Activated T-helper 17 cell treated with anti-CD3 and anti-CD28 coated beads, Interleukin-2, amount 50 U/mL, for 72 hours (primary cell): ENCODE results near the gene OPHN1. TPM values are rescaled to one million over a fixed set of nuclear protein-coding genes. Genes with fewer than 3 reads are reported as not detected.
A peak's percentile ranks its signal among the peaks of the same experiment; 100 is the strongest.

ENCODE experiments used
- ATAC-seq: fragments of 150-1000 bp; cut with Tn5 transposase; replicated peaks from 2 replicates; pipeline ENCODE4 v1.10.0; 2021; ENCODE audit warnings: mild to moderate bottlenecking, moderate library complexity
- H3K27ac Mint-ChIP-seq: one replicate; pipeline ENCODE4 v1.8.0; 2022; ENCODE audit warnings: mixed read lengths
- H3K27me3 Mint-ChIP-seq: one replicate; pipeline ENCODE4 v1.8.0; 2022; ENCODE audit warnings: mixed read lengths
- H3K36me3 Mint-ChIP-seq: one replicate; pipeline ENCODE4 v1.8.0; 2022; ENCODE audit warnings: low read depth, mild to moderate bottlenecking, mixed read lengths
- H3K4me1 Mint-ChIP-seq: one replicate; pipeline ENCODE4 v1.8.0; 2022; ENCODE audit warnings: mixed read lengths
- H3K4me3 Mint-ChIP-seq: one replicate; pipeline ENCODE4 v1.8.0; 2022; ENCODE audit warnings: mild to moderate bottlenecking, mixed read lengths
- H3K9me3 Mint-ChIP-seq: one replicate; pipeline ENCODE4 v1.8.0; 2022; ENCODE audit warnings: mixed read lengths
- total RNA-seq, 2 donors: library from RNA; stranded (reverse); gene quantifications; one replicate each; pipeline ENCODE4 v1.2.3, GENCODE V29; 2022

OPHN1 gene
- total RNA-seq, 2 donors from 2014 or later, result 0.22 to 0.95 TPM

GRCh38 chrX:68203646-68204045 is 229.6 kb downstream of the OPHN1 start:
- no peak overlapping the region for H3K27ac Mint-ChIP-seq
- H3K36me3 Mint-ChIP-seq, result no peaks in the 10 kb centered on the region
- H3K9me3 Mint-ChIP-seq, result no peaks in the 10 kb centered on the region
- H3K4me1 Mint-ChIP-seq, result no peaks in the 10 kb centered on the region
- no peak overlapping the region for H3K4me3 Mint-ChIP-seq
- no peak for ATAC-seq
- H3K27me3 Mint-ChIP-seq, result no peaks in the 10 kb centered on the region

- H3K36me3 Mint-ChIP-seq, result no peaks in the 10 kb centered on the region
- H3K27ac Mint-ChIP-seq, result no peak overlapping the region
- no peaks in the 10 kb centered on the region for H3K9me3 Mint-ChIP-seq
- no peaks in the 10 kb centered on the region for H3K27me3 Mint-ChIP-seq
- H3K4me3 Mint-ChIP-seq, result no peak overlapping the region
- no peaks in the 10 kb centered on the region for H3K4me1 Mint-ChIP-seq
- ATAC-seq, result no peak
Measured at GRCh38 chrX:68203211-68203610, 230.1 kb downstream of the OPHN1 start.

- H3K4me1 Mint-ChIP-seq, result no peaks in the 10 kb centered on the region
- no peaks in the 10 kb centered on the region for H3K36me3 Mint-ChIP-seq
- H3K27me3 Mint-ChIP-seq, result no peaks in the 10 kb centered on the region
- no peak for ATAC-seq
- H3K9me3 Mint-ChIP-seq, result no peaks in the 10 kb centered on the region
- no peak overlapping the region for H3K27ac Mint-ChIP-seq
- no peak overlapping the region for H3K4me3 Mint-ChIP-seq
Measured at GRCh38 chrX:68199062-68199848, 234.0 kb downstream of the OPHN1 start.

GRCh38 chrX:68196939-68197791 is 236.1 kb downstream of the OPHN1 start:
- no peaks in the 10 kb centered on the region for H3K9me3 Mint-ChIP-seq
- H3K4me1 Mint-ChIP-seq, result no peaks in the 10 kb centered on the region
- H3K36me3 Mint-ChIP-seq, result no peaks in the 10 kb centered on the region
- H3K27ac Mint-ChIP-seq, result no peak overlapping the region
- ATAC-seq, result peak; percentile 53
- H3K4me3 Mint-ChIP-seq, result no peak overlapping the region
- no peaks in the 10 kb centered on the region for H3K27me3 Mint-ChIP-seq

- Mint-ChIP-seq H3K36me3 (no peaks in the 10 kb centered on the region), H3K9me3 (no peaks in the 10 kb centered on the region), H3K27me3 (no peaks in the 10 kb centered on the region), H3K4me3 (no peak overlapping the region), H3K4me1 (no peaks in the 10 kb centered on the region), H3K27ac (no peak overlapping the region)
- no peak for ATAC-seq
Measured at GRCh38 chrX:68195561-68195960, 237.7 kb downstream of the OPHN1 start.

- no peak for ATAC-seq
- H3K27ac Mint-ChIP-seq, result no peak overlapping the region
- no peaks in the 10 kb centered on the region for H3K27me3 Mint-ChIP-seq
- H3K4me3 Mint-ChIP-seq, result no peak overlapping the region
- no peaks in the 10 kb centered on the region for H3K36me3 Mint-ChIP-seq
- no peaks in the 10 kb centered on the region for H3K4me1 Mint-ChIP-seq
- H3K9me3 Mint-ChIP-seq, result no peaks in the 10 kb centered on the region
Measured at GRCh38 chrX:68193786-68194185, 239.5 kb downstream of the OPHN1 start.

- H3K36me3 Mint-ChIP-seq, result no peaks in the 10 kb centered on the region
- H3K27ac Mint-ChIP-seq, result no peak overlapping the region
- H3K27me3 Mint-ChIP-seq, result no peaks in the 10 kb centered on the region
- H3K4me3 Mint-ChIP-seq, result no peak overlapping the region
- ATAC-seq, result no peak
- no peaks in the 10 kb centered on the region for H3K9me3 Mint-ChIP-seq
- no peaks in the 10 kb centered on the region for H3K4me1 Mint-ChIP-seq
Measured at GRCh38 chrX:68193234-68193633, 240.1 kb downstream of the OPHN1 start.

GRCh38 chrX:68190799-68191198 is 242.5 kb downstream of the OPHN1 start:
- Mint-ChIP-seq H3K36me3 (peaks cover 4% of the 10 kb centered on the region), H3K27me3 (peaks cover 3% of the 10 kb centered on the region), H3K4me3 (no peak overlapping the region), H3K27ac (no peak overlapping the region), H3K4me1 (peaks cover 7% of the 10 kb centered on the region), H3K9me3 (peaks cover 3% of the 10 kb centered on the region)
- ATAC-seq, result peak; percentile 34

- peak; percentile 63 for ATAC-seq
- peaks cover 3% of the 10 kb centered on the region for H3K27me3 Mint-ChIP-seq
- peaks cover 4% of the 10 kb centered on the region for H3K36me3 Mint-ChIP-seq
- peaks cover 12% of the 10 kb centered on the region for H3K4me1 Mint-ChIP-seq
- peak overlapping the region; percentile 53 for H3K4me3 Mint-ChIP-seq
- H3K27ac Mint-ChIP-seq, result peak overlapping the region; percentile 92
- H3K9me3 Mint-ChIP-seq, result peaks cover 3% of the 10 kb centered on the region
Measured at GRCh38 chrX:68186552-68187262, 246.6 kb downstream of the OPHN1 start.

- Mint-ChIP-seq H3K36me3 (peaks cover 4% of the 10 kb centered on the region), H3K27ac (no peak overlapping the region), H3K4me1 (peaks cover 12% of the 10 kb centered on the region), H3K4me3 (no peak overlapping the region), H3K9me3 (peaks cover 3% of the 10 kb centered on the region), H3K27me3 (peaks cover 3% of the 10 kb centered on the region)
- ATAC-seq, result no peak
Measured at GRCh38 chrX:68185161-68185560, 248.1 kb downstream of the OPHN1 start.

- peaks cover 3% of the 10 kb centered on the region for H3K9me3 Mint-ChIP-seq
- H3K4me3 Mint-ChIP-seq, result peak overlapping the region; percentile 33
- peaks cover 12% of the 10 kb centered on the region for H3K4me1 Mint-ChIP-seq
- peak overlapping the region; percentile 67 for H3K27ac Mint-ChIP-seq
- ATAC-seq, result peak; percentile 60
- peaks cover 4% of the 10 kb centered on the region for H3K36me3 Mint-ChIP-seq
- H3K27me3 Mint-ChIP-seq, result peaks cover 3% of the 10 kb centered on the region
Measured at GRCh38 chrX:68183612-68184214, 249.6 kb downstream of the OPHN1 start.

- Mint-ChIP-seq H3K27ac (no peak overlapping the region), H3K9me3 (no peaks in the 10 kb centered on the region)
- peak; percentile 30 for ATAC-seq
Measured at GRCh38 chrX:68180579-68180978, 252.7 kb downstream of the OPHN1 start.

GRCh38 chrX:68179355-68179754 is 253.9 kb downstream of the OPHN1 start:
- Mint-ChIP-seq H3K4me1 (peaks cover 5% of the 10 kb centered on the region), H3K27ac (peak overlapping the region; percentile 58)
- ATAC-seq, result peak; percentile 63

More at GRCh38 chrX:68180579-68180978, 252.7 kb downstream of the OPHN1 start:
- Mint-ChIP-seq H3K27me3 (no peaks in the 10 kb centered on the region), H3K4me3 (peak overlapping the region; percentile 33), H3K4me1 (peaks cover 5% of the 10 kb centered on the region), H3K36me3 (no peaks in the 10 kb centered on the region)

GRCh38 chrX:68177542-68177941 is 255.8 kb downstream of the OPHN1 start:
- Mint-ChIP-seq H3K4me3 (no peak overlapping the region), H3K27me3 (no peaks in the 10 kb centered on the region), H3K4me1 (no peaks in the 10 kb centered on the region), H3K27ac (no peak overlapping the region), H3K36me3 (no peaks in the 10 kb centered on the region), H3K9me3 (no peaks in the 10 kb centered on the region)
- ATAC-seq, result peak; percentile 64

More at GRCh38 chrX:68179355-68179754, 253.9 kb downstream of the OPHN1 start:
- no peaks in the 10 kb centered on the region for H3K9me3 Mint-ChIP-seq
- H3K36me3 Mint-ChIP-seq, result no peaks in the 10 kb centered on the region
- no peaks in the 10 kb centered on the region for H3K27me3 Mint-ChIP-seq
- peak overlapping the region; percentile 30 for H3K4me3 Mint-ChIP-seq
